Stimulated activated CD8-positive, alpha-beta memory T cell treated with anti-CD3 and anti-CD28 coated beads, Interleukin-4, amount 100 ng/mL, for 1 hour (primary cell): ENCODE results near the gene PELI2.

Experiments
- DNase-seq, 2 donors: peaks; one replicate each; pipeline ENCODE4 v3.0.0-alpha.2; 2020; ENCODE audit warnings: low read depth in 2 of 2, low spot score in 1 of 2

The PELI2 gene

DNA sequence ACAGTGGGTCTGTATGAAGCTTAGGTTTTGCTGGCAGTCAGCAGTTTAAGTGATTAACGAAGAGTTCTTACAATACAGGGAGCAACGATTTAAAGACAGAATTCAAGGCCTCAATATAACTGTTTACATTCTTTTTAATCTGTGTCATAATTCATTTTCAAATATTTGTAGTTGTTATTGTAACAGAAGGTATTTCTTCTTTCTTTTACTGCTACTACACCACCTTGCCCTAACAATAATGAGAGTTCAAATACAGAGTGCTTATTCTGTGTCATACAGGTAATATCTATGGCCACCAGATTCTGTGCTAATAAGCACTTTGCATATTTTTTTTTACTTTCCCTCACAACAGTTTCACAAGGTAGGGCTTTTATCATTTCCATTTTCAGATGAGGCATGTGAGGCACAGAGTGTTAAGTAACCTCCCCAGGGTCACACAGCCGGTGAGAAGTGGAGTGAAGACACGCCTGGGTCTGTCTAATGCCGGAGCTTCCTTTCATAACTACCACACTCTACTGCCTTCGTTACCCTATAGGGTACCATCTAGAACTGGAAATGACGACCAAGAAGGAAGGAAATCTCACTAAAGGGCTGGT is 81.9 kb downstream of the PELI2 start:
- no peak for DNase-seq

- no peak for DNase-seq
Measured at GRCh38 chr14:56202256-56202655, 84.0 kb downstream of the PELI2 start.

DNA sequence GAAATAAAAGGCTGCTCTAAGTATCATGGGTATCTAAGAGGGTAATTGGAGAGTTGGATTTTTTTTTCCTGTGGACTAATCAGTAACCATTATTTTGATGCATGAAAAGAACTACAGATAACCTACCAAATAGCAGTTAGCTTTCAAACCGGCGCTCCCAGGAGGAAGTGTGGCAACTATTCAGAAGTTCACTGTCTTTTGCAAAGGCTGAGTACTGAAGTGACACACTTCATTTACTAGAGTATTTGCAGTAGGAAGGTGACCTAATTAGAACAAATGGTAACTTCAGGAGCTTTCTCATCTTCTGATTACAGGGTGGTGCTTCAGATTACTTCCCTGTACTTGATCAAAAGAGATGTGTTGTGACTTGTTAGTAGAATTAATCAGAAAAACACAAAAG is 87.7 kb downstream of the PELI2 start:
- DNase-seq, result no peak

DNA sequence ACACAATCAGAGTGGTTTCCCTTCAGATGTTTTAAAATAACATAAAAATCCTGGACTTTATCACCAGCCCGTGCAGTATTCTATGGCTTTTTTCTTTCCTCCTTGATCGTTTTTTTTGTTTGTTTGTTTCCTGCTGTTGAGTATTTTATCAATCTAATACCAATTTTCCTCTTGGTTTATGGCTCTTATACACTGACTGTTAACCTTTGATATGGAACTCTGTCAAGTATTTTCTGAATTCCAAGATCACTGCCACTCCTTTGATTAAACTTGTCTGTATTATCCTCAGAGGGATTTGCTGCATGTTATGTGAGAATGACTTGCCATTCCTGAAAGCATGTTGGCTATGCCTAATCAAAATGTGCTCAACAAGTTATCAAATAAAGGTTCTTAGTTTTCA is 88.4 kb downstream of the PELI2 start:
- no peak for DNase-seq

DNA sequence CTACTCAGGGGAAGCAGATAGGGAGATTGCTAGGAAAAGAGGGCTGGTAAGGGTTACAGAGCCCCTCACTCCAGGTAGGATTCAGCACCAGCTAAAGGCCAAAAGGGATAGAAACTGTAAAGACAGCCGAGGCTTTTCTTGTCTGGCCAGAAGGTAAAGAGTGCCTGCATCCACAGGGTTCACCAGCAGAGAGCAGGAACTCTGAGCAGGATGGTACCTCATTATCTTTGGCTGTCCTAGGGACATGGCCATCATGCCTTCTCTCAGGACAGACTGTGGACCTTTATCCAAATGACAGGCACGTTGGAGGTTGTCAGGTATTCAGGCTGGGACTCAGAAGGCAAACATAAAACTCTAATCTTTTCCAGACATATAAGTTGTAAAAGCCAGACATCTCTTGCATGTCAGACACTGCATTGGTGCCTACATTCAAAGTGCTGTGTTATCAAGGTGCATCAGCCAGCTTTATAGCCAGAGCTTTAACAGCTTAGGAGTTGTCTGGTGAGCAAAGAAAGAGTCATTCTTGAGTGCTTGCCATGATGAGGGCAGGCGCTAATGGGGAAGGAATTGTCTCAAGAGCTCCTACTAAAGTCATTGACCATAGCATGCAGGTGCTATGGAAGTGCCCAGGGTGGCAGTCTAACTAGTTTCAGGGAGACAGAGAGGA is 89.5 kb downstream of the PELI2 start:
- DNase-seq, result no peak

- DNase-seq, result no peak
Measured at GRCh38 chr14:56208520-56208919, 90.3 kb downstream of the PELI2 start.

GRCh38 chr14:56210571-56210970 is 92.4 kb downstream of the PELI2 start:
- DNase-seq, result no peak

GRCh38 chr14:56211084-56211483 is 92.9 kb downstream of the PELI2 start:
- no peak for DNase-seq

- DNase-seq, result no peak
Measured at GRCh38 chr14:56211844-56212243, 93.6 kb downstream of the PELI2 start.

DNA sequence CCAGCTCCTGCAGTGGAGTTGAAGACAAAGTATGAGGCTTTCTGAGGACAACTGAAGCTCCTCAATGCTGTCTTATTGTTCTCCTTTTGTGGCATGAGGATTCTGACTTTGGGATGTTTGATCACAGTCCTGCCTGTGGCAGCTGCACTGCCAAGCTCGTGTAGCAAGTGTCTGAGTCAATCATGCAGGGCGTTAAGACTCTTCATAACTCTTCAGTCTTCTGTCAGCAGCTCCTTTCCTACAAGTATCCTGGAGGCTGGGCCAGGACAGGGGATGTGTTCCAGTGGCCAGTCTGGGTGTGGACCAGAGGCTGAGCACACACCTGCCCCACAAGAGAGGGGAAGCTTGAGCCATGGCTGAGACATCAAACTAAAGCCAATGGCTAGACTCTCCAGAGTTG is 94.3 kb downstream of the PELI2 start:
- DNase-seq, result no peak

DNA sequence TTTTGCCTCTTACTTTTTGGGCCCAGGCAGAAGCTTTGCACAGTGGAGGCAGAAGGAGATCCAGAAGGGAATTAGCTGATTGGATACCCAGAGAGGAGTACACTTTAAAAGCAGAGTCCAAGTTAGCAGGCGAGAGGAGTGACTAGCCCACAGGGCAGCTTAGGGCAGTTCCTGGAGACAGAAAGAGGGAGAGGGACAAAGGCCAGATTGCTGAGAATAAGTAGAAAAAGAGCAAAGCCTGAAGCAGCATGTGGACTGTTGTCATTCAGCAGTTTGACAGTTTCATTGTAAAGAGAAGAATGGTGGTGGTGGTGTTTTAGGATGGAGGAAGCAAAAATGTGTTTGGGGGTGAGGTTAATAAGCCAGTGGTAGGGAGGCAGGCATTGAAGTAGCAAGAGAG is 95.1 kb downstream of the PELI2 start:
- no peak for DNase-seq

DNA sequence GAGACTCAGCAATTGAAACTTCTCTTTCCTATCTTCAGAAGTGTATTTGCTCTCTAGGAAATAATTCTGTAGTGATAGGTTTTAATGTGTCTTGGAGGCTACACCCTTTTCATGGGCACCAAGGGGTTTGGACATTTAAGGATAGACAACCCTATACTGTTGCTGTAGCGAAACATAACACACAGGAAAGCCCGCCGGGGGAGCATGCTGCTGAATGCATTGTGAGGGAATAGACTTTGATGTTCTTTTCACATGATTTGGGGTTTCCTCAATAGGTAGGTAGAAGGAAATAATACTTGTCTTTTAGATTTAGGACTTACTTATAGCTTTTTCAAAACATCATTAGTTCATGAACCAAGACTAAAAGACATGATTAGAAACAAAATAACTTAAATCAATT is 97.0 kb downstream of the PELI2 start:
- no peak for DNase-seq

DNA sequence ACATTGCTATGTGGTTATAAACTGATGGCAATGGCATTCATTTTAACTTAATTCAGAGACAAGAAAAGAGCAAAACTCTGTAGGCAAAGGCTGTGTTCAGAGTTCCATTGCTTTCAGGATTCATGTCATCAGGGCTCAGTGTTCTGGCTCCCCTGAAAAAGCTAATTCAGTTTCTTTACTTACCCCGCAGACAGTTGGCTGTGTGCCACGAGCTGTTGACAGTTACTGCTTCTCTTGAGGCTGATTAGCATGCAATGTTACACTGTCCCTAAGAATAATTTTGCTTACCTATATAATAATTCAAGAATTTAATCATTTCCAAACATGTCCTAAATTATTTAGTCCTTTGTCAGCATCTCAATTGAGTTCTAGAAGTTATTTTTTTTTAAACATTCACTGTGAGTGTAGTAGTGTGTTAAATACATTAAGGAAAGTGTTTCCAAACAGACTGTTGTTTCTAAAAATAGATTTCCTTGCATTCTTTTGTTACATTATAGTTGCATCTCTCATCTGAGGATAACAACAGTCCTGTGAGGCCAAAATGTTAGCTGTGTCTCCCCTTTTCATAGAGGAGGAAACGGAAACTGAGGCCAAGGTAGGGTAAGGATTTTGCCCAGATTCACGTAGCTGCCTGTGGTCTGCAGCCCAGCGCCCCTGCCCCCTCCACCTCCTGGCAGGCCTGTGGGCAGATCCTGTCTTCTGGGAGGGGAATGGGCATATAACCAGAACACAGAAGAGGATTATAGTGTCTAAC is 98.6 kb downstream of the PELI2 start:
- DNase-seq, result no peak

GRCh38 chr14:56217380-56218045 is 99.3 kb downstream of the PELI2 start:
- DNase-seq, result no peak

- DNase-seq, result no peak
Measured at GRCh38 chr14:56219666-56220413, 101.6 kb downstream of the PELI2 start.

DNA sequence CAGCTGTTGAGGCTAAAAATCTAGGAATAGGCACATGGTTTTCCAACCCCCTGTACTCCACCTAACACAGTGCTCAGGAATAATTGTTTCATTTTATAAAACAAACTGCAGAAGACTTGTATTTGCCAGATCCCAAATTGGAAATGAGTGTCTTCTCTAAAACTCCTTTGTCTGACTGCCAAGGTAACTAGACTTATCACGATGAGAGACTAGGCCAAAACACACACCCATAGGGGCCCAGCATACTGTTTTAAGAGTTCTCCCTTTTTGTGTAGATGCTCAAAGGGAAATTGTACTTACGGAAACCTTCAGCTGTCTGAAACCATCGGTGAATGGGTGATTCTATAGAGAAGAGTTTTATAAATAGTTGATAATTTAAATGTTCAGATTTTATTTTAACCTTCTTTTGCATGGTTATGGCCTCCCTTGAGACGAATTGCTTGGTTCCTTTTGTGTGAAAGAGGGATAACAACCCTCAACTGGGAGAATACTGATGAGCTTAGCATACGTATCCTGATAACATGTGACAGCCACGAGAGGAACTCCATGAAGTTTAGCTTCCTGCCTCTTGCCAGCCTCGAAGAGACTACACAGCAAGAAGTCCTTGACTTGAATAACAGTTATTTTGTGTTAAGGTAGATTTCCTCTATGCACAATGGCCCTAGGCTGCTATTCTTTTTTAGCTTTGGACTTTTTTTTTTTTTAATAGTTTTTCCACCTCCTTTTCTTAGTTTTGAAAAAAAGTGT is 103.3 kb downstream of the PELI2 start:
- DNase-seq, result no peak

GRCh38 chr14:56224229-56224628 is 106.0 kb downstream of the PELI2 start:
- DNase-seq, result no peak

DNA sequence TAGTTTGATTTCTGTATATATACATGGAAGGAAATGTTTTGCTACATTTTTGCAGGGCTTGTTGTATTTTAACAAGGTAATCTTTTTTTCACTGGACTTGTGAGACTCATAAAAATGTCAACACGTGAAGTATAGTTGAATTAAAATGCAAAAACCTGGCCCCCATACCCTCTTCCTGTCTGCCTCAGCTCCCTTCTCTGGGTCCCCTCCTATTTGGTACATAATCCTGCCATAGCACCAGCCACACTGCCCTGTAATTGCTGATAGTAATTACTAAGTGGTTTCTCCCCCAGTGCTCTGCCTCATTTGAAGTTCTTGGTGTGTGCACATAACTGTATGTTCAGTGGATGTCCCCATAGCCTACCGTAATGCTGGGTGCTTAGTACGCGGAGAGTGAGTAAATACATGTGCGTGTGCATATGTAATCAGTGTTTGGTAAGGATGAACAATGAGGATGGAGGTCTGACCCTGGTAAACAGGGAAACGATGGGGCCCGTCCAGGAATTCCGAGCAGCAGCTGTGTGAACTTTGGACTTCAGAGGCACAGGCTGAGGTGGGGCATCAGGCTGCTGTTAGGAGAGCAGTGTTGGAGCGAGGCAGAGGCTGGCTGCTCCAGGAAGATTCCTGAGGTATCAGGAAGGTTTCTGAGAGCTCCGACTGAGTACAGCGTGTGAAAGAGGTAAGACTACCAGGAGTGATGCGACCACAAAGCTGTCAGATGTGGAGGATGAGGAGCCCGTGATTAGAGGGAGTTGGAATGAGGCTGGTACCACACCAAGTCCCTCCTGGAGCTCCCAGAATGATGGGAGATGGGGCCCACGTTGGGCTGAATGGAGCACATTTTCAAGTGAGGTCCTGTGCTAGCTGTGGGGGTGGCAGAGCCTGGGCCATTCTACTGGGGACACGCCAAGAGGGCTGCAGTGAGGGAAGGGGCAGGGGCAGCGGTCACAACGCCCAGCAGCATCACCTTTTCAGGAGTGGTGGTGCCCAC is 106.8 kb downstream of the PELI2 start:
- no peak for DNase-seq

- DNase-seq, result no peak
Measured at GRCh38 chr14:56235388-56235787, 117.2 kb downstream of the PELI2 start.
